Activated CD8-positive, alpha-beta memory T cell treated with anti-CD3 and anti-CD28 coated beads for 4 hours (primary cell): ENCODE measurements around the gene AKIRIN2.
"Not testable (repeated sequence)": the region's sequence is repeated elsewhere in the genome, so short reads cannot be mapped to it uniquely, and the experiment has no call there.

Source experiments
- DNase-seq, 2 donors: peaks; one replicate each; pipeline ENCODE4 v3.0.0-alpha.2; 2020; ENCODE audit warnings: low read depth in 2 of 2

The AKIRIN2 gene

DNA sequence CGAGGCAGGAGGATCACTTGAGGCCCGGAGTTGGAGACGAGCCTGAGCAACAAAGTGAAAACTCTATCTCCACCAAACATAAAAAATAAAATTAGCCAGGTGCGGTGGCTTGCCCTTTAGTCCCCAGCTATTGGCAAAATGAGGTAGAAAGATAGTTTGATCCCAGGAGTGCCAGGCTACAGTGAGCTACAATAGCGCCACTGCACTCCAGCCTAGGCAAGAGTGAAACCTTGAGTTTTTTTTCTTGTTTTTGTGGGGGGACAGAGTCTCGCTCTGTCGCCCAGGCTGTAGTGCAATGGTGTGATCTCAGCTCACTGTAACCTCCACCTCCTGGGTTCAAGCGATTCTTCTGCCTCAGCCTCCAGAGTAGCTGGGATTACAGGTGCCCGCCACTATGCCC, 14.1 kb downstream of the AKIRIN2 start:
- not testable (repeated sequence) for DNase-seq

DNA sequence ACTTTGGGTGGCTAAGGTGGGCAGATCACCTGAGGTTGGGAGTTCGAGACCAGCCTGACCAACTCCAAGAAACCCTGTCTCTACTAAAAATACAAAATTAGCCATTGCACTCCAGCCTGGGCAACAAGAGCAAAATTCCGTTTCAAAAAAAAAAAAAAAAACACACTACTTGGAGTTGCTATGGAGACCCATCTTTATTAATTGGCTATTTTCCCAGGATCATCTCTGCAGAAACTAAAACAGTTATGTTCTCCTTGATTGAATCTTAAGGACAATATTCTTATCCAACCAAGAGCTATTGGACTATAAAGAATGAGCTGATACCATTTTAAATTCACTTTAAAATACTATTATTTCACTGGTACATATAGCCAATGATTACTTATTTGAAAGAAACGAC, 14.7 kb downstream of the AKIRIN2 start:
- DNase-seq: no peak

DNA sequence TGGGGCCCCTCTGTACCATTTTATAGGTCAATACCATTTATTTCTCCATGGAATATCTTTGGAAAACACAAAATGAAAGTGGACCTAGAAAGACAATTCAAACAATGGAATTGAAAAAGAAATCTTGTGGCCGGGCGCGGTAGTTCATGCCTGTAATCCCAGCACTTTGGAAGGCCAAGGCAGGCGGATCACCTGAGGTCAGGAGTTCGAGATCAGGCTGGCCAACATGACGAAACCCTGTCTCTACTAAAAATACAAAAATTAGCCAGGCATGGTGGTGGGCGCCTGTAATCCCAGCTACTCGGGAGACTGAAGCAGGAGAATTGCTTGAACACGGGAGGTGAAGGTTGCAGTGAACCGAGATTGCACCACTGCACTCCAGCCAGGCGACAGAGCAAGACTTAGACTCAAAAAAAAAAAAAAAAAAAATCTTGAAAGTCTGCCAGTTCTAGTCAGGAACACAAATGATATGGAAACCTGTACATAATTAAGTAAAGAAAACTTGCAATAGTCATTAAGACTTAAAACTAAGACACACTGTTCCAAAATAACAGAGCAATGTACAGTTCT, 15.3 kb downstream of the AKIRIN2 start:
- DNase-seq: not testable (repeated sequence)

DNA sequence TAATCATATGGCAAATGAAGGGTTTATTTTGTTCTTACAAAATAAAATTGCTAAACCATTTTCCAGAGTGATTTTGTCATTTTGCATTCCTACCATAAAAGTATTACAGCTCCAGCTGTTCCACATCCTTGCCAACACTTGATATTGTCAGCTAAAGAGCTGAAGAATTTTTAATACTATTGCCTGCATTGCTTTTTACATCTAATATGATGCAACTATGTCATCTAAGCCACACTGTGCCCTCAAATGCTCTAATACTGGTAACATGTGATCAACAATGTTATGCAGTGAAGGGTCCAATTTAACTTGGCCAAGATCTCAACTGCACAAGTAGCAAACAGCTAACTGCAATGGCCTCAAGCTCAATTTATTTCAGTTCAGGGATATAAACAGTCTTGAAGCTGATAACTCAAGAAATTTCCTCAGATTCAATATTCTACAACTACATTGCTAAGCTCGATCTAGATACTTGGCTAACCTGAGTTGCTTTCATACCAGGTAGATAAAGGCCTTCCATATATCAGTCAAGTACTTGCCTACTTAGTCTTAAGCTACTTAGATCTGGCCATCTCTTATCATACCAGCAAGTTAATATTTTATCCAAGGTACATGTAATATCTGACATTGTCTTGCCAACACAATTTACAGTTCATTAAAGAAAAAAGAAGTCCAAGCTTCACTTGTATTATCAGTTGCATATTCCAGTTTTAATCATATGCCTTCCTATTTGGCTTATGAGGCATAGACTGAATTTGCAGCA, 17.0 kb downstream of the AKIRIN2 start:
- DNase-seq: no peak

DNA sequence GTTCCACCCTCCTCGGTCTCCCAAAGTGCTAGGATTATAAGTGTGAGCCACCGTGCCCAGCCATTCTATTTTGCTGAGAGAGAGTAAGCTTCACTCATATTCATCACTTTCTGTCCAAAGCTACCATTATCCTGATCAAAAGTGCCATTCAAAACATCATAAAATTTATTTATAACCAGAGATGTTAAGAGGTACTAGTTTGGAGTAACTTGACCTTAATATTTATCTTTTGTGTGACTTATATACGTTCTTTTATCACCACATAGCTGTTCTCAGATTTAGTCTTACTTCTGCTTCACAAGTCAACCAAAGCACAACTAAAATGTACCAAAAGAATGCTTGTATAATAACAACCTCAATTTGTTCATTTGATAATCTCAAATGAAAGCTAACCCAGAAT, 18.1 kb downstream of the AKIRIN2 start:
- no peak for DNase-seq

DNA sequence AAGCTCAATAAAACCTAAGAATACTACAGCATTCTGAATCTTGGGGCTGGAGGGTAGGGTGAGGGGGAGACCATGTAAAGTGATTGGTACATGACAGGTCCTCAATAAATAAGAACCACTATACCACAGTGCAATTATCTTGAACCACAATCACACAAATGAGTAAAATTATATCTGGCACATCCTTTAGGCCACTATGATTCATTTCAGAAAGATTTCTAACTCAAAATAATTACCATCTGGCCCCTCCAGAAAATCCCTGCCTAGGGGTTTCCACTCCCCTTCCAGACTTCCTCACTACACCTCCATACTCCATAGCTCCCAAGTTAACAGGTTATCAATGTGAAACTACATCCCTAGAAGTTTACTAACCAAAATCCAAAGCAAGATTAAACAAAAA, 19.7 kb downstream of the AKIRIN2 start:
- no peak for DNase-seq

DNA sequence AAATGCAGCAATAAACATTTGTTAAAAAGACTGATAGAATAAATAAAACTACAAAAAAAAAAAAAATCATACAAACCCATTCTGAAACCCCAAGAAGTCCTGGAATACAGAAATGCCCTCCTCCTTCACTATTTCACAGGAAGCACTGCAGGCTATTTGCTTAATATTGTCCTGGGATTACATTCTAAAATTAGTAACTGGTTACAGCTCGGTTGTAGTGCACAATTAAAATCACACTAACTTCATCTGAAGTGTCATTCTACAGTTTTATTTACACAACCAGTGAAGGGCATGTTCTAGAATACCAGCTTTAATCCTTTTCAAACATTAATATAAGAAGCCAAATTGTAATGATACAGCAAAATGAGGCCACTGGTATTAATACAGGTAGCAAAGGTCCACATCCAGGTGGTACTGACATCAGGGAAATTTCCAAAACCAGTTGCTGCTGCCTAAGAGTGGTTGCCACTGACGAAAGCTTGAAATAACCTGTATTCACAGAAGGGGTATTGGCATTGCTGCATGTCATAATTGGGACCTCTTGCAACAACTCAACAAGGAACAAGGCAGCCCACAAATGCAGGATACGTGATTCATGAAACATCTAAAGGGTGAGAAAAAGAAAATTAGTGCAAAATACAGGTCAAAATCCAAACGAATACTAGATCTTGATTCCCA, 26.9 kb downstream of the AKIRIN2 start:
- DNase-seq: no peak

DNA sequence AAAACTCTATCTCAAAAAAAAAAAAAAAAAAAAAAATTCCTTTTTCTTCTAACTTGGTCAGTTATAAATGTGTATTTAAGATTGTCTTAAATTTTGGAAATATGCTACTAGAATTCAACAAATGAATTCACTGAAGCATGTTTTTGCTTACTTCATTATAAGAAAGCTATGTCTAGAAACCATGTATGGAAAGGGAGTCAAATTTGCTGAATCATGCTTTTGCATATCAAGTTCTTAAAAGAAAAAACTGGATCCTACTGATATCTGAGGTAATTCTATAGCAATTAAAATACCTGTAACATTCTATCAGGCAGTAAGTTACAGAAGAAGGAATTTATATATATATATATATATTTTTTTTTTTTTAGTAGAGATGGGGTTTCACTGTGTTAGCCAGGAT, 27.7 kb downstream of the AKIRIN2 start:
- no peak for DNase-seq

DNA sequence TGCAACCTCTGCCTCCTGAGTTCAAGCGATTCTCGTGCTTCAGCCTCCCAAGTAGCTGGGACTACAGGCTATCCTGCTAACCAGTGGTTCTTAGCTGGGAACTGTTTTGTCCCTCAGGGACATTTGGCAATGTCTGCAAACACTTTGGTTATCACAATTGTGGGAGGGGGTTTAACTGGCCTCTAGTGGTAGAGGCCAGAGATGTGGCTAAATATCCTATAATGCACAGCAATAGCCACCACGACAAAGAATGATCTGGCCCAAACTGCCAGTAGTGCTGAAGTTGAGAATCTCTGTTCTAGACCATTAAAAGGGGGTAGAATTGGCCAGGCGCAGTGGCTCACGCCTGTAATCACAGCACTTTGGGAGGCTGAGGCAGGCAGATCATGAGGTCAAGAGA, 28.8 kb downstream of the AKIRIN2 start:
- DNase-seq: no peak

DNA sequence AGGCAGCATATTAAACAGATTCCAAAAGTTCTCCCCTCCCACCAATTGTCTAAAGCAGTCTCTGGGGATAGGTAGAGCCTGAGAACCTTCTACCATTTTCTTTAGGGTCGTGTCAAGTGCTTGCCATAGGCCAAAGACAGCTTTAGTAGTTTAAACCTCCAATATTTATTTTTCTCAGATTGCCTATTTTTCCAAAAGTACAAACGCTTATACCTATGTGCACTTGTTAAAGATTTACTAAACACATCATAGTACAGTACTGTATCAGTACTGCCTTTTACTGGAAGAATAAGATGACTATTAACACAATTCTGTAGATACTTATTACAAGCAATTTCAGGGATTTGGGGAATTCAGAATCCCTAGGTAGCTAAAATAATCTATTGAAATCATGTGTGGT, 29.4 kb downstream of the AKIRIN2 start:
- DNase-seq: no peak

DNA sequence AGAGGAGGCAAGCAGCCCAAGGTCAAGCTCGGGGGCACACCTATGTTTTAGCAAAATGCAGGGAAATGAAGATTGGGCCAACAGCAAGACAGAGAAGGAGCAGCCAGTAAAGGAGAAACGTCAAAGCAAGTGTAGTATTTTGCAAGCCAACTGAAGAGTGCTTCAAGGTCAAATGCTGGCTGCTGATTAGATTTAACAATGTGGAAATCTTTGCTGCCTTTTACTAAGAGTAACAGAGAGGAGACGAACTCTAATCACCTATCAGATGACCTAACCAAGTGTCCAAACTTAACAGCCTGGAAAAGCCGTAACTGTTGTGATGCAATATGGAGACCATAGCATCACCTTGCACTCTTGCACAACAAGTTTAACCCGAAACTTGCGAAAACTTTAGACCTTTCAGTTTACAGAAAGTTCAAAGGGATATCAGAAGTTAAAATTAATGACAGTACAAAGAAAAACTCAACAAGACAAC, 30.4 kb downstream of the AKIRIN2 start:
- DNase-seq: no peak

DNA sequence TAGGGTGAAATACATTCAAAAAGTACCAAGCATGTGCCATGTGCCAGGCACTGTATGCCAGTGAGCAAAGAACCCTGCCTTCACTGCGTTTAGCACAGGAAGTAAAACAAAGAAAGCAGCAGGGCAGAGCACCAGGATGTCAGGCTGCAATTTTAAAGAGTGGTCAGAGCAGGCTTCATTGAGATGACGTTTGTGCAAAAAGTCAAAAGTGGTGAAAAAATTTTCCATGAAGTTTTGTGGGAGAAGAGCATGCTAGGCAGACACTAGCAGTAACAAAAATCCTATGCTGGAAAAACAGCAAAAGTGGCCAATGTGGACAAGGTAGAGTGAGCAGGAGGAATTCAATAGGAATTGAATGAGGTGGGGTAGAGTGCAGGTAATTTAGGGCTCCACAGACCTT, 31.3 kb downstream of the AKIRIN2 start:
- DNase-seq: no peak

DNA sequence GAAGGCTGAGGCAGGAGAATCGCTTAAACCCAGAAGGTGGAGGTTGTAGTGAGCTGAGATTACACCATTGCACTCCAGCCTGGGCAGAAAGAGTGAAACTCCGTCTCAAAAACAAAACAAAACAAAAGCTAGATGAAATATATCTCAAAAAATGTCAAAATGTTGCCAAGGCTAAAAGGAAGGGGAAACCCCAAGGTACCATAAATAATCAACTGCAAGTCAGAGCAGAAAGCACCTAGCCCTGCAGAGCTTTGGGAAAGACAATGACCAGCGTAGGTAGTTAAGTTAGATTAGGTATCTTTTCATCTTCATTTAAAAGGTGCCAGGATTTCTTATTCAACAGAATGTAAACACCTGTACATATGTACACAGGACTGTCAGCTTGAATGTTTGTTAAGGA, 33.0 kb downstream of the AKIRIN2 start:
- no peak for DNase-seq

DNA sequence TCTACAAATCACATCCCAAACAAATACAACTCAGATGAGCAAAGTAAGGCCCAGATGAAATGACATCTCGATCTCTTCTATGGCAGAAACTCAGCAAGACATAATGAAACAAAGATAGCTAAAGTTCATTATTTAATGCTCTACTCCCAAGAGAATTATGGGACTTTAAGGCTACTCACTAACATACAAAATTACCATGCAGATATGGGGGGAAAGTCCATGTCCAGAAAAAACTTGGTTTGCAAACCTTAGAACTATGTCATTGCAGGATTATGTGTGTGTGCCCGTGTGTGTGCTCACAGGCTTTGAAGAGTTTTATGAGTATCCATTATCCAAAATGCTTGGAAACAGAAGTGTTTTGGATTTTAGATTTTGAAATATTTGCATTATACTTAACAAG, 34.0 kb downstream of the AKIRIN2 start:
- no peak for DNase-seq

DNA sequence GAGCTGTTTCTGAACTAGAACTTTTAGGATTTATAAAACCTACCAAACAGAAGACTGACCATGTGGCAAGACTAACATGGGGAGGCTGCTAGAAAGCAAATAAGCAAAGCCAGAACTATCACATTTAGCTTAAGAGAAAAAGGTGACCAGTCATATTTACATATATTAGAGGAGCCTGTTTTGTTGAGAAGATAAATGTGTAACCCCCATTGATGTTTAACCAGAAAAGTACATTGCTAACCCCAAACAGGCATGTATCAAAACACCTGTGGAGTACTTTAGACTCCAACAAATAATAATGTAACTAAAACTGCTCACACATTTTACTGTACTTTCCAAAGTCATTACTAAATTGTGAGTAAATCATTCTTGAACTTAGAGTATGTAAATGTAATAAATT, 35.0 kb downstream of the AKIRIN2 start:
- no peak for DNase-seq

DNA sequence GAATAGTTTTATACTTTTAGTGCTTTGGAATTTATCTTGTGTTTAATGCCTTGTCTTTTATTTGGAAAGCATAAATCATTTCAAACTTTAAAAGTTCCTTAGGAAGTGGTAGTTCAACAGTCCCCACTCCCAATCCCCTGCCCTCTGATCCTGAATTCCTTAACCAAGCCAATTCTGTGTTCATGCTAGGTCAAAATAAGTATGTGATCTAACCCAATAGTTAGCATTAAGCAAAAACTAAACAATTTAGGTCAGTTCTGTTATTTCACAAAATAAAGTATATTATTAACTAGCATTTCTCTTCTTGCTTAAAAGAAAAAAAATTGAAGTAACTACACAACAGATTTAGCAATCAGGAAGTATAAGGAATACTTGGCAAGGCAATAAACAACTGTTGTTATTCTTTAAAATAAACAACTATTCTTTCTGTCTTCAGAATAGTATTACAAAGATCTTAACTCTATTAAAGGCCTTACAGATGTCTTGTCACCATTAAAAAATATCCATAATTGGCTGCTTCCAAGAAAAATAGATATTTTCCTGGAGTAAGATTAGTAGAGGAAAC, 37.0 kb downstream of the AKIRIN2 start:
- no peak for DNase-seq

DNA sequence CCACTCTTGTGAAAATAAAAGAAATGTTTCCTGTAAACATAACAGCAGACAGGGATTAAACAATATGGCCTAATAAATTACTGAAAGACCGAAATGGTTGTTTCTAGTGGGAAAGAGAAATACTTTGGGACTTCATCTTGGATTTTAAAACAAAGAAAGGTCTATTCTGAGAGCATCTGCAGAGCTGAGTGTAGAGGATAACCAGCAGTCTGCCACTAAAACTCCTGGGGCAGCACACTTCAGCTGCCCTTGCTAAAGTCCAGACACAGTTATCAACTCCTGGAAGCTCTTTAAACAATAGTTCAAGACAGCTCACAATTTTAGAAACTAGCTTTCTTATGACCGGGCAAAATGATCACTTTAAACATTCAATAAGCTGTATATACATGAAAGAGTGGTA, 38.6 kb downstream of the AKIRIN2 start:
- DNase-seq: no peak

DNA sequence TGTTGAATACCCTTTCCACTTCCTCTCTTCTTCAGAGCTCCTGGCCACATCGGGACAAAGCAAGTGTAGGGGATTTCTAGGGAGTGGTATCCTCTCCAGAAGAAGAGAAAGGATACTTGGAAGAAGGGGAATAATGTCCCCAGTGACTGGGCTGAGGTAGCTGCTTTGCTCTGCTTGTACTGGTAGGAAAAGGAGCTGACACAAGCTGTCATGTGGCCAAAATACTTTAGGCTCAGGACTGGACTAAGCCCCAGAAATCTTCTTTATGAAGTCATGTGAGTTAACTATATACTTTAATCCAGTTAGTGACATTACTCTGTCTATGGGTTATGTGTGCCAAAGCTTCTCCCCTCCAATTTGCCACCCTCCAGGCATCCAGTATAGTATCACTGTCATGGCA, 40.5 kb downstream of the AKIRIN2 start:
- DNase-seq: no peak

DNA sequence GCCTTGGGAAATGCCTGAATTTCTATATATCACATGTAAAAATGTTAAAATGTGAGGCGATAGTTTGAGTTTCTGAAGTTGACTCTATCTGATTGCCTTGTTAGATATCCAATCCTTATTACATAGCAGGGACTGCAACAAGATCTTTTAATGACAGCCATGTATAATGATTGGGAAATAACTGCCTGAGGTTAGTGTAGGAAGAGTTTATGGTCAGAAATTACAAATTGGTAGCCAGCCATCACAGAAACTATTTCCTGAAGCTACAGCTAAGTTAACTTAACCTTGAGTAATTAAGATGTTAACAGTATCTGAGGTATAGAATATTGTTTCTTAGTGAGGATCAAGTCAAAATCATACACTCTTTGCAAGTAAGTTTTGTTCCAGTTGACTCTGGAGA, 41.0 kb downstream of the AKIRIN2 start:
- no peak for DNase-seq

DNA sequence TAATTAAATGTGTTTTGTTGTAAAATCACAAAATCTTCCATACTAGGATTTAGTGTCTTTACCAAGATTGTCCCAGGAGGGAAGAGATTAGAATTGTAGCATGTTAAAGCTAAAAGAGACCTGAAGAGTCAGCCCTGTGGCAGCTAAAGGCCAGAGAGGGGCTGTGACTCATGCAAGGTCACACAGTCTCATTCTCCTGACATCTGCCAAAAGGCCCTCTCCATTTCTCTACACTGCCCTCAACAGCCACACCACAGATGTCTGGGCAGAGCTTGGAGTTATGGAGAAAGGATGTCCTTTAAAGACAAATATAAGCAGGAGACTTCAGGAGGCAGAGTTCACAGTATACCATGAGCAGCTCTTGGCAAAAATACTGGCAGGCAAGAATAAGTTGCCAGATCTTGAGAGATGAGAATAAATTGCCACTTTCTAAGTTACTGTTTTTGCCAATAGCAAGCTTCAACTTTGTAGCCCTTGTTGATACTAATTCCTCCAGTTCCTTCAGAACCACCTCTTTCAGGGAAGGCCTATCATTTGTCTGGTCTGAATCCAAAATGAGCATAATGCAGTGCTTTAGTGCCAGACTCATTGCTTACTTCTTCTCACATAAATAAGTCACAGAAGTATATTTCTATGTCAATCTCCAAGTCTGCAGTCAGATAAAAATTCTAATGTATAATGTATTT, 41.7 kb downstream of the AKIRIN2 start:
- no peak for DNase-seq

DNA sequence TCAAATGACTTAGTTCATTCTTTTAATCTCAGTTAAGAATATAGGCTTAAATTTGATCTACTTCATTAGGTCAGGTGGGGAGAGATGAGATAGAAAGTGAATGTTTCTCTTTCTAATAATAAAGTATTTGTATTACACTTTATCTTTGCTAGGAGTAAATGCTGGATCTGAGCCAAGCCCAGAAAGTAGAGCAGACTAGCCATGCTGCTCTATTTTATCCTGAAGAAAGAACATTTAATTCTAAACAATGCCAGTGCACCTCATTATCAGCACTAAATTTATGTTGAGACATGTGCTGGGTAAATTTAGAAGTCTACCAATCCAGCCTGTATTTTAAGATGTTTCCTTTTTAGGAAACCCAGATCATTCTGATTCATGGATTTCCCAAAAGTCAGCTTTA, 43.5 kb downstream of the AKIRIN2 start:
- DNase-seq: no peak

DNA sequence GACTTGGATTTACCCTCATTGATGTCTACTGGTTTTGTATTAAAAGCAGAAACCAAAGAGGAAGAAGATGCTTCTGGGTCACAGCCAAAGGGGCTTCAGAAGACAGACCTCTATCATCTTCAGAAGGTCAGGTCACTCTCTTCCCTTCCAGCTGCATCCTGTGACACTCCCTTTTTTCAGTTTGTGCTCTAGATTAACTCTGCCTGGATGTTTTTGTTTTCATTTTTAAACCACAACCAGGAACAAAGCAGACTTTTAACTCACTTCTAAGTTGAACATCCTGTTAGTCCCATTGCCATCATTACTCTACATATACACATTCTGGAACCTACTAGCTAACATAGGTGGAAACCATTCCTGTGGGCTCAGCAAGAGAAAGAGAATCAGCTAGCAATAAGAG, 45.2 kb downstream of the AKIRIN2 start:
- no peak for DNase-seq
